Stimulated activated CD4-positive, alpha-beta T cell treated with anti-CD3 and anti-CD28 coated beads, Interleukin-12 subunit alpha, Interleukin-12 subunit beta, amount 100 ng/mL, for 48 hours (primary cell): ENCODE measurements around the gene SPESP1.
"Not testable (repeated sequence)": the region's sequence is repeated elsewhere in the genome, so short reads cannot be mapped to it uniquely, and the experiment has no call there.

Experiments used
- DNase-seq, 3 donors: peaks; one replicate each; pipeline ENCODE4 v3.0.0-alpha.2; 2020; ENCODE audit warnings: low read depth in 2 of 3, low spot score in 1 of 3

Gene SPESP1

DNA sequence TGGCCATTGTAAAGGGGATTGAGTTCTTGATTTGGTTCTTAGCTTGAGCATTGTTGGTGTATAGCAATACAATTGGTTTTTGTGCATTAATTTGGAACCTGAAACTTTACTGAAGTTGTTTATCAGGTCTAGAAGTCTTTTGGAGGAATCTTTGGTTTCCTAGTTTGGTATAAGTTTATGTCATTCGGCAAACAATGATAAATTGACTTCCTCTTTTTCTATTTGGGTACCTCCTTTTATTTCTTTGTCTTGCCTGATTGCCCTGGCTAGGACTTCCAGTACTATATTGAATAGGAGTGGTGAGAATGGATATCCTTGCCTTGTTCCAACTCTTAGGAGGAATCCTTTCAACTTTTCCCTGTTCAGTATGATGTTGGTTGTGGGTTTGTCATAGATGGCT is 32.1 kb downstream of the SPESP1 start:
- DNase-seq = no peak

DNA sequence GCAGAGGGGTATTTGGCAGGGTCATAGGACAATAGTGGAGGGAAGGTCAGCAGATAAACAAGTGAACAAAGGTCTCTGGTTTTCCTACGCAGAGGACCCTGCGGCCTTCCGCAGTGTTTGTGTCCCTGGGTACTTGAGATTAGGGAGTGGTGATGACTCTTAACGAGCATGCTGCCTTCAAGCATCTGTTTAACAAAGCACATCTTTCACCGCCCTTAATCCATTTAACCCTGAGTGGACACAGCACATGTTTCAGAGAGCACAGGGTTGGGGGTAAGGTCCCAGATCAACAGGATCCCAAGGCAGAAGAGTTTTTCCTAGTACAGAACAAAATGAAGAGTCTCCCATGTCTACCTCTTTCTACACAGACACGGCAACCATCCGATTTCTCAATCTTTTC is 33.4 kb downstream of the SPESP1 start:
- DNase-seq = not testable (repeated sequence)

DNA sequence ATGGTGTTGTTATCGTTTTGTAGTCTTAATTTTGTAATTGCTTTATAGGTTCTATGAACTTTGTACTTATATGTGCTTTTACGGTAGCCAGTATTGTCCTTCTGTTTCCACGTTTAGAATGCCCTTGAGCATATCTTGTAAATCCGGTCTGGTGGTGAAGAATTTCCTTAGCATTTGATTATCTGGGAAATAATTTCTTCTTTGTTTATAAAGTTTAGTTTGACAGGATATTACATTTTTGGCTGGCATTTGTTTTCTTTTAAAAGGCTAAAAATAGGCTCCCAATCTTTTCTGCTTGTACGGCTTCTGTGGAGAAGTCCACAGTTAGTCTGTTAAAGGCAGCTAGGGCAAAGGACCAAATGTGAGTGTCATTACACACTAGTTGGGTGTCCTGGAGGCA is 36.7 kb downstream of the SPESP1 start:
- no peak for DNase-seq

DNA sequence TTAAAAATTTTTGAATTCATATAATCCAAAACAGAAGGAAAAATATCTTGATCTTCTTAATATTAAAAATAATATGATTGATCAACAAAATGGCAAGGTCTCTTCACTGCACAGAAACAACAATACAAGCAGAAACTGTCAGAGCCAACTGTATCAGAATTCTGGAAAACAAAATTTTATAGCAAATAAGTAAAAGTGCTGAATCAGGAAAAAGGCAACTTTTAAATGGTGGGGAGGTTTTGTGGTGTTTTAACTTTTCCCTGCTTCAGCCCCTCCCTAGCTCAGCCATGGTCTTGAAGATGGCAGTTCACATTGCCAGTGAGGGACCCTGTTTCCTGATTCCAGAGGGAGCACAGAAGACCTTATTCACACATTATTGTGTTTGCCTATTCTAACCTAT is 37.6 kb downstream of the SPESP1 start:
- DNase-seq = no peak

DNA sequence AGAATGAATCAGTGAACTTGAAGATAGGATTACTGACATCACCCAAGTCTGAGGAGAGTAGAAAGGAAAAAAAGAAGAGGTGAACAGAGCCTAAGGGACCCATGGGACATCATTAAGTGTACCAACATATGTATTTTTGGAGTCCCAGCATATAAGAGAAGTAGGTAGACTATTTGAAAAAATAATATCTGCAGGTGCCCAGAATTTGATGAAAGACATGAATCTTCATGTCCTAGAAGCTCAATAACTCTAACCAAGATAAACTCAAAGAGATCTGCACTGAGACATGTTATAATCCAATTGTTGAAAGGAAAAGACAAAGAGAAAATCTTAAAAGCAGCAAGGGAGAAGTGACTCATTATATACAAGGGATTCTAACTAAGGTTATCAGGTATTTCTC is 39.0 kb downstream of the SPESP1 start:
- DNase-seq = no peak

DNA sequence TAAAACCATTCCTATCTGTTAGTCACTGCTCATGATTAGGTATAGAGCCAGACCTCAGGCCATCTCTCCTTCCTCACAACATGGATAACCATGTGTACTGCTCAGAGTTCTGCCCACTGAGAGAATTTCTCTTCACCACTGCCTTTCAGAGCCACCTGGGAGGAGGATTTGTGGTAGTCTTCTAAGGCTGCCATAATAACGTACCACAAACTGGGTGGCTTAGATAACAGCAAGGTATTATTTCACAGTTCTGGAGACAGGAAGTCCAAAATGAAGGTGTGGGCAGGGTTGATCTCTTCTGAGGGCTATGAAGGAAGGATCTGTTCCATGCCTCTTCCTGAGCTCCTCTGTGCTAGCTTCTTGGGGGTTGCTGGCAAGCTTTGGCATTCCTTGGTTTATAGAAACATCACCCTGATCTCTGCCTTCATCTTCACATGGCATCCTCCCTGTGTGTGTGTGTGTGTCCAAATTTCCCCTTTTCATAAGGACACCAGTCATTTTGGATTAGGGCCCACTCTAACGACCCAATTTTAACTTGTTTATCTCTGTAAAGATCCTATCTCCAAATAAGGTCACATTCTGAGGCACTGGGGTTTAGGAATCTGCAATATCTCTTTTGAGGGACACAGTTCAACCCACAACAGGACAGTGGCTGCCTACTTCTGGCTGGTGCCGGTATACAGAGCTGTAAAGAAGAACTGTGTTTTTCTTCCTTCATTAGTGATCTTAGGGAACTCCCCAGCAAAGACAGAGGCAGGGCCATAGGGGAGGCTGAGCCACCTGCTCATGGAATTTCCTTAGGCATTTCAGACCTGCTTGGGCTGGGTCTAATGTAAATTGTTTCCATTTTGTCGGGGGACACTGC is 42.1 kb downstream of the SPESP1 start:
- DNase-seq = no peak

DNA sequence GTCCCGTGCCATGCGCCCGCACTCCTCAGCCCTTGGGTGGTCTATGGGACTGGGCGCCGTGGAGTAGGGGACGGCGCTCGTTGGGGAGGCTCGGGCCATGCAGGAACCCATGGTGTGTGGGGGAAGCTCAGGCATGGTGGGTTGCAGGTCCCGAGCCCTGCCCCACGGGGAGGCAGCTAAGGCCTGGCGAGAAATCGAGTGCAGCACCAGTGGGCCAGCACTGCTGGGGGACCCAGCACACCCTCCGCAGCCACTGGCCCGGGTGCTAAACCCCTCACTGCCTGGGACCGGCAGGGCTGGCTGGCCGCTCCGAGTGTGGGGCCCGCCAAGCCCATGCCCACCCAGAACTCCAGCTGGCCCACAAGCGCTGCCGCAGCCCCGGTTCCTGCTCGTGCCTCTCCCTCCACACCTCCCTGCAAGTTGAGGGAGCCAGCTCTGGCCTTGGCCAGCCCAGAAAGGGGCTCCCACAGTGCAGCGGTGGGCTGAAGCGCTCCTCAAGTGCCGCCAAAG is 45.4 kb downstream of the SPESP1 start:
- not testable (repeated sequence) for DNase-seq

DNA sequence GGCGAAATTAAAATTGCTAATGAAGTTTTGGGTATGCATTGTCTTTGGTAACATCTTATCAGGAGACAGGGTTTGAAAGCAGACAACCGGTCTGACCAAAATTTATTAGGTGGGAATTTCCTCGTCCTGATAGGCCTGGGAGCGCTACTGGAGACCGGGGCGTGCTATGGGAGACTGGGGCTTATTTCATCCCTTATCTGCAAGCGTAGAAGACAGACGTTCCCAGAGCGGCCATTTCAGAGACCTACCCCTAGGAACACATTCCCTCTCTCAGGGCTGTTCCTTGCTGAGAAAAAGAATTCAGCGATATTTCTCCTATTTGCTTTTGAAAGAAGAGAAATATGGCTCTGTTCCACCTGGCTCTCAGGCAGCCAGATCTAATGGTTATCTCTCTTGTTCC is 47.1 kb downstream of the SPESP1 start:
- not testable (repeated sequence) for DNase-seq

DNA sequence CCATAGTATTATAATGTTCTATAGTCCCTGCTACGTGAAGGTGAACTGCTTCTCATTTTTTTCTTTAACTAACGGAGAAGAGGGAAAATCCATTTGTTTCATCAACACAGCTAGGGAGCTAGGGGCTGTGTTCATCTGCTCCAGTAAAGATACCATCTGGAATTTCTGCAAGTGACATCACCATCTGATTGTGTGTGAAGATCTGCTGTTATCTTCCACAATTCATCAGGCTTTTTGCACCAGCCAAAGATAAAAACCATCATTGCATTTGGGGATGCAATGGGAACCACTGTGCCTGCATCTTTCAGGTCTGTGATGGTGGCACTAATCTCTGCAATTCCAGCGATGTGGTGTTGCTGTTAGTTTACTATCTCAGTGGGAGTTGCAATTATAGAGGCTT is 48.7 kb downstream of the SPESP1 start:
- no peak for DNase-seq

DNA sequence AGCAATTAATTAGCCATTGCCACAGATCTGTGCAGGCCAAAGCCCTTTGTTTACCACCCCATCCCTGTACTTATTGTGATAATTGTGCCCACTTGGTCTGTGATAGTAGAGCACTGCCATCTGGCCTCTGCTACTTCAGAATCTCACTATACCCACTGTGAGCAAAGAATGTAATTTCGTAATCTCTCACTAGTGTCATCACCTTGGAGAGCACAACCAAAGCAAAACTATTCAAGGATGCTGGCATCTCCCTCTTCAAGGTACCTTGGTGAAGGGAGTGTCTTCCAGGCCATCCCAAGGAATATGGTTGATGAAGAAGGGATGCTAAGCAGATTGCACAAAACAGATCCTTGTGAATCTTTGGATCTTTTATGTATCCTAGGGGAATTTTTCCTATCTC is 49.5 kb downstream of the SPESP1 start:
- no peak for DNase-seq

DNA sequence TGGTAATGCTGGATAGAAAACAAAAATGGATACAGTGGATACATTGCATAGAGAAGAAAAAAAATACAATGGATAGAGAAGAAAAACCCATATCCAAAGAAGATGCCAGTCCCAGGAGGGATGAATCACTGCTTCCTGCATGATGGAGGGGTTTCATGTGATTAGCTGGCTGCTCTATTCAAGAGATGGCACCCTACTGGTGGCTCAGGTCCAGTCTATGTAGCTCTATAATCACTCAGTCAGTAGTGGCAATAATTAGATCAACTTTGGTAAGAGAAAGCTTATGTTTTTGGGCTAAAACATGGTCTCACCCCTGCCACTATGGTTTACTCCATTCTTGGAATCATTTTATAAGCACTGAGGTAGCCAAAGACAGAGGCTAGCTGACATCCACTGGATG is 50.5 kb downstream of the SPESP1 start:
- no peak for DNase-seq

DNA sequence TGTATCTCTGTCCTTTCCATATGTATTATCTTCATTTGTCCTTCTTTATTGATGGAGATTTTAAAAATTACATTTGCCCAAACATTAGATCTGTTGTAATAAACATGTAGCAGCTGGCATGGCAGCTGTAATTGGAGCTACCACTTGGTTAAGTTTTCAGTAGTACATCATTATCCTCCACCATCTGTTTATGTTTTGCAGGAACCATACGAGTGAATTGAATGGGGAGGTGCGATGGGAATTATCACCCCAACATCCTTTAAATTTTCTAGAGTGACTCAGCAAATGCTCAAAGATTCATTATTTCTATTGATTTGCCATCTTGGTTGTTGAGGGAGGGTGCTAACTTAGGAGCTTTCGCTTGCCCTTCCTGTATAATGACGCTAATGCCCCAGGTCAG is 51.6 kb downstream of the SPESP1 start:
- DNase-seq = no peak

DNA sequence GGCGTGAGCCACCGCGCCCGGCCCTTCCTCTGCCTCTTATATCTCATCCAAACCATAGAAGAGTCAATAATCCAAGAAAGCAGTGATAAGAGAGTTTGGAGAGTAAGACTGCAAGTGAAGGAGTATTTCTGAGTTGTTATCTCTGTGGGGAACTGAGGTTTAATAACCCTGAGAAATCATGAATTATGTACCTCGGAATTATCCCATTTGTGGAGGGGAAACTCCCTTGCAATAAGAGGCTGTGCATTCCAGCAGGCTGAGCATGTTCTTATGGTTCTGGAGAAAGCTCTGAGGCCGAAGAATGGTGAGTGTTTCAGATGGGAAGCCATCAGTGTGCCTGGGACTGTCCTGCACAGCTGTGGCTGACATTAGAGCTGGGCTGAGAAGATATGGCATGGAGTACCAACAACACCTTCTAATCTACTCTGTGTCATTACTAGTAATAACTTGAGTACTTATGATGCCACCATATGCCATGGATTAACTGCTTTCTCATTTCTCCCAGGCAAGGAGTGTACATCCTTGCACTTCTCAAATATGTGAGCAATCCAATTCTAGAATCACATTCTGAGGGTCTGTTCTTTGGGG is 52.7 kb downstream of the SPESP1 start:
- no peak for DNase-seq

DNA sequence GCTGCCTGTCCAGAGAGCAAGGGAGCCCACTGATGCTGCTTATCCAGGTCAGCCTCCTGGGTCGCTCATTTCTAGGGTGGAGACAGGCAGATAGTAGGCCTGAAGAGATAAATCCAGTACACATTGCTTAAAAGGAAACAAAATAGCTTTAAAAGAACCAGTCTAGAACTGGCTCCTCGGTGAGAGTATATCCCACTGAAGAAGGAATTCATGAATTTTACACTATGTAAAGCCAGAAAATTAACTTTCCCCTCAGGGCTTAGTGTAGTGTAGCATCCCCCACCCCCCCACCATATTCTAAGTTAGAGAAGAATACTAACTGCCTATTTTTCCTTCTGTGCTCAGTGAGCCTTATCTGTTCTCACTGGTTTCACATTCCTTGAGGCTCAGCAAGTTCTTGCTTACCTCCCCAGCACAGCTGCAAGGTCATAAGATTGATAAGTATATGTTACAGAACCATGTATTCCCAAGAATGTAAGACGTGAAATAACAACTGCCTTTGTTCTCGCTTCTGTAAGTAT is 53.7 kb downstream of the SPESP1 start:
- DNase-seq = no peak

DNA sequence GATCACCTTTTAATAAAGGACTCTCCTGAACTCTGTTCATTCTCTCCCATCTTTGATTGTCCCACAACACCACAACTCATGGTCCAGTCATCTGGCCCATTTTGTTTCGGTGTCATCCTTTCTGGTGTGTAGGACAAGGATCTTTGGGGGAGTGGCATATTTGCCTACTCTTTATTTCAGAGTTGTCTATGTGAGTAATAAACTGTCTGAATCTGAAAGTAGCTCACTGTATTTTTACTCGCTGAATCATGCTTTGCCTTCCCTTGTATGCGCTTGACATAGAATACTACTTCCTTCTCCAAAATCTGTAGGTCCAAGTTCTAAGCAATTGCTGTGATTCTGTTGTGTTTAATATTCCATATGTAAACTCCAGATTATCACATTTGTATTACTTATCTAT is 54.3 kb downstream of the SPESP1 start:
- DNase-seq = no peak

DNA sequence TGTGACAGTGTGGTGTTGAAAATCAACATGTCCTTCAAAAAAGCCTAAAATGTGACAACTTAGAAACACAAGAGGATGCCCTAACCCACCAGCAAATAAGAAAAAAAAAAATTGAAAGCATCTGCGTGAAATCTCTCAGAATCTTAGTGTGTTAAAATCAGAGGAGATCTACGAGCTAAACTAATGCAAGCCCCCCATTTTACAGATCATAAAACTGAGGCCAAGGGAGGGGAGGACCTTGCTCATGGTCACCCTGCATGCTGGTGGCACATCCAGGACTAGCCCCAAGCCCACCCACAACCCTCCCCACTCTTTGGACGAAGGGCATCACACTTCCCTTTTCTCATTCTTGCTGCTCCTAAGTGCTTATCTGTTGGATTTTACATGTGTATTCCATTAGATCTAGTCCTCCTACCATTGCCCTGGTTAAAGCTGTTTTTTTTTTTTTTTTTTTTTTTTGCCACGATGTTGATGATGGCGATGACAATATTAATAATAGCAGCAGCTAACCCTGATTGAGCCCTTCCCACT is 55.1 kb downstream of the SPESP1 start:
- DNase-seq = no peak

DNA sequence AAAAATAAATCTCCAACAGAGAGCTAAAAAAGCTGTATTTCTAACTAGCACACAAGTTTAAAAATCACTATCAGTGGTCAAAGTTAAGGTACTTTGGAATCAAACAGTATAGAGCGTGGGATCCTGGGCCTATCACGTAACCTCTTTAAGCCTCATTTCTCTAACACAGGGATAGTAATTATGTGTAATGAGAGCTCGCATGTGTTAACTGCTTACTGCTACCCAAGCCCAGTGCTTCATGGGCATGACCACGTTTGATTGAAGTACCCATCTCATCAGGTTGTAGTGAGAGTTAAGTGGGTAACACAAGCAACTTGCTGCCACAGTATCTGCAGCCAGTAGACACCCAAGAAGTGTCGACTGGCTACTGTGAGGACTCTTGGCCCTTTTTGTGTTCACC is 56.0 kb downstream of the SPESP1 start:
- no peak for DNase-seq

DNA sequence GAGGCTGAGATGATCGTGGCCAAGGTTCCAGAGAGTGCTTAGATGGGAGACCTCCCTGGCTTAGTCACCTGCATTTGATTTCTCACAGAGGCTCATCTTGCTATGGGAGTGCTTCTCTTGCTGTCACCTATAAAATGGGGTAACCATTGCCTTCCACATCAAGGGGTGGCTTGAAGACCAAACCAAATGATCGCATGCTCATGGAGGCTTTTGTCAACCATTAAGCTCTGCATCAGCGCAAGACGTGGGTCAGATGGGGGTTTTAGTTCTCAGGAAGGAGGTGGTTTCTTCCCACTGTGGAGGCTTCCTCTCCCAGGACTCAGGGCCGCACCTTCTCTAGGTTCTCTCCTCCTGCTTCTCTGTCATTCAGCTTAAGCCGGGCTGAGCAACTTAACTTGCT is 56.8 kb downstream of the SPESP1 start:
- no peak for DNase-seq

DNA sequence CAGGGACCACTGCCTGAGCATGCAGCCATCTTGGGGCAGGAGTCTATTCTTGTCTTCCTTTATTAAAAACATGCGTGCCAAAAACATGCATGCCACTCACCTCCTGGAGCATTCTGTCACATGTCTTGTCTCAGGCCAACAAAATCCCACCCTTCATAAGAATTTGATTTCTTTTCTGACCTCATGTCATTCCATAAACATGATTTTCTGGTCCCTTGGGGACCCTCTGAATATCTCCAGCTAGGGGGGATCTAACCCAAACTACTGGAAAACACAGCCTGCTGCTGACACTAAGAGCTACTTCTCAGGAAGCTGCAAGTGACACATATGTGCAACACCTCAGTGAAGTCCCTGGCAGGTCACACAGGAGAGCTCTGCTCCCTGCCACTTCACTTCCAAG is 57.4 kb downstream of the SPESP1 start:
- DNase-seq = no peak

DNA sequence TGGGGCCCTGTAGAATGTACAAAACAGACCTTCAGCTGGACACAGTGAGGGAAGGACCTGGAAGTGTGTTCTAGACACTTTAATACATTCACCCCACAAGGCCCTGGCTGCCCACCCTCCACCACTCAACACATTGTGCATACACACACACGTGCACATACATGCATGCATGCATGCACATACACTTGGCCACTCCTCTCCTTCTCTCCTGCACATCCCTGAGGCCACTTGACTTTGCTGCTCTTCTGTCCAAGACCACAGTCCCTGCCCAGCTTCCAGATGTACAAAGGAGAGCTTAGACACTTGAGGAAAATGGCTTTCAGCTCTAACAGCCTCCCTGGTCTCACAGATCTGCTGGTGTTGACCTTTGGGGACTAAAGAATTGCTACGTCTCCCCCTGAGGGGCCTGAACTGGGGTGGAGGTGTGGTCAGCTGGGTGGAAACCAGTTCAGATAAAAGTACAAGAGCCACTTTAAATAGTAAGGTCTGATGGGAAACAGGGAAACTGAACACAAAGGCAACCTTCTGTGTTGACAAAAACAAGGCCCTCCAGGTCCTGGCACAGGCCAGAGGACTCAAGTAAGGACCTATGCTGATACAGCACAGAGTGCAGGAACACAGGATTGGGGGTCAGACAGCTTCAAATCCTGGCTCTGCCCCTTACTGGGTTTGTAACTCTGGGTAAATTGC is 59.4 kb downstream of the SPESP1 start:
- no peak for DNase-seq

DNA sequence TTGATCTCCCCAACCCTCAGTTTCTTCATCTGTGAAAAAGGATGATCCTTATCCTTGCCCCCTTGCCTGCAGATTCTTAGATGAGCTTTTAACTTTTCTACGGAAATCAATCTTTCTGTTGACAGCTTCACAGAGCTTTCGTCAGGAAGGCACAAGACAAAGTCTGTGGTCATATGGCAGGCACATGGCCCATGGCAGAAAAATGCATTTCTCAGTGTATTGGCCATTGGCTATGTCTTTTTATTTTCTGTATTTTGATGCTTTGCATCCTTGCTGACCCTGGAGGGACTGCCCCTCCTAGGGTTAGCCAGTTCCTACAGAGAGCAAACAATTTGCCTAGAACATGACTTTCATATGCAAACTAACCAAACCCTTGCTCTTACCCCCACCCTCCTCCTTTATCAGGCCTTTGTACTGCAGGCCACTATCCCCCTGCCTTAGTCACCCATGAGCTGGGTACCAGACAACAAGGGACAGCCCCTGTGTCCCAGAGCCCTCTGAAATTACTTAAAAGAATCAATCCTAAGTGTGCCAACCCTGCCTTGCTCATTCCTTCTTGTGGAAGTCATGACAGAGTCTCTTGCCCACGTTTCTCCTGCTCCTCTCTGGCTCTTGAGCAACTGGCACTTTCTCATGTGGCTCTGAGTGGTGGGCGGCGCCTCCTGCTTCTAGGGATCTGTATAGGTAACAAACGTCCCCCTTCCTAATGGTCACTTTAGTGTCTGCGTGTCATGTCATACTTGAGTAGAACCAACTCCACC is 60.1 kb downstream of the SPESP1 start:
- DNase-seq = no peak
